NCI-H2171 treated with DMSO at 0.1 percent for 48 hours (cell line): ENCODE results near the gene SERPINA9.

ENCODE experiments used
- DNase-seq: peaks from one replicate; lab custom pipeline; 2025; lab: John Stamatoyannopoulos, UW

Gene SERPINA9

GRCh38 chr14:94462763-94463572, 13.0 kb downstream of the SERPINA9 start:
- no peak for DNase-seq

DNA sequence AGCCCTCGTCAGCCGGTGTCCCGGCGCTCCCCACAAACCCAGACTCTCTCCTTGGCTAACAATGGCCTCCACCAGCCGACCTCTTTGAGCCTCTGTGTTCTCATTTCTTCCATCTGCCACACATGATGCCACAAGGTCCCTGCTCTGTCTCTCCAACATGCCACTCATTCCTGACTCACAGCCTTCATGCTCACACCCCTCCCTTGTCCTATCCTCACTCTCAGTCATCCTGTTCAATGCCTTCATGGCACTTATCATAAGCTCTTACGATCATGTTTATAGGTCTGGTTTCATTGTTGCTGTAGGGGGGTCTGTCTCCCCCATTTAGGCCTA, 13.8 kb downstream of the SERPINA9 start:
- DNase-seq = no peak

DNA sequence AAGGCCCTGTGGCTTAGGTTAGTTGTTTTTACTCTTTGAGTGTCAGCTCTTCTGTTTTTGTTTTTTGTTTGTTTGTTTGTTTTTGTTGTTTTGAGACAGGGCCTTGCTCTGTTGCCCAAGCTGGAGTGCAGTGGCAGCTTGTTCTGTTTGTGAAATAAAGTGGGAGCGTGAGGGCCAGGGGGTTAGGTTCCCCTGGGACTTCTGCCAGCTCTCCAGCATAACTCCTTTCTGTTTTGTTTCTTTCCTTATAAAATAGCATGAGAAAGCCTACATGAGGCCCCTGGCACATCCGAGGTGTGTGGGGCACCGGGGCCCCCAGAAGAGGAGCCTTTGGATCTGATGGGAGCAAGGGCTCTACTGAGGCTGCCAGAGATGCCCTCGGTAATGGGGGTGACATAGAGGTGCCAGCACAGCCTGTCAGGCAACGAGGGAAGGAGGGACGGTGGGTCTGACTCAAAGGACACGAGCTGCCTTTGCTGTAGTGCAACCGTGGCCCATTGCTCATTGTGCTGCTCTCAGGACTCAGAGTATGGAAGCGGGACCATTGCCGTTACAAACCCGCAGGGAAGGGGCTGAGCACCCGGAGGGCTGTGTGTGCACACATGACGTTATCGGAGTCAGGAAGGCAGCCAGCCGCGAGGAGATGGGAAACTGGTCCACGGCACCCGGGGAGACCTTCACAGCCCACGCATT, 14.3 kb downstream of the SERPINA9 start:
- no peak for DNase-seq

DNA sequence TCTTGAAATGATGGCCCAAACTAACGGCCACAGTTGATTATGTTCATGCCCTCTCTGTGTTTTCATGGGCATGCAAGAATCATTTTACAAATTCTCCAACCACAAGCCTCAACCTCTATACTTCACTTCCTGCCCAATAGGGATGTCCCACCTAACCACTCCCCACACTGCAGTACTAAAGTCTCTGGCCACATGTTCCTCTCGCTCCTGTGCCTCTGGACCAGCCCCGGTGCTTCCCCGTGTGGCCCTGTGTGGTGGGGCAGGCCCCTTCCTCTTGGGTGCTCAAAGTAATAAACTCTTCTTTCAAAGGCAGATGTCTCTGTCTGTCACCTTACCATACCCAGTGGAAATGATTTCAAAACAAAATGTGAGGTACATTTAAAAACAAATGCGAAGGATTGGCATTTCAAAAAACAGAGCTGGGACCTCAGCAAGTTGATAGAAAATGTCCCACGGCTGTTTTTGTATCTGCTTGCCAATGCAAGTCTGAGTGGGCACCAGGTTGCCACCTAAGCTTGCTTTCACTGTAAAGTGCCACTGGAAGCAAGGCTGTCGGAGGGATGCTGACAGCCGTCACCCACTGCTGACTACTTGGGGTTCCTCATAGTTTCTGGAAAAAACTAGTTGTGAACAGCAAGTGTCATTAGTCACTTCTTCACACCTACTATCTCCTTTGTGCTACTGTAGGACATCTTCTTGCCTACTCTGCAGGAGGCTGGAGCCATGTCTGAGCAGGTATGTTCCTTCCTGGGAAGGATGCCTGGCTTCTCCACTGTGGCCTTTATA, 15.2 kb downstream of the SERPINA9 start:
- DNase-seq = no peak

GRCh38 chr14:94458558-94459205, 17.3 kb downstream of the SERPINA9 start:
- no peak for DNase-seq

- DNase-seq = no peak
These were observed 17.9 kb downstream of the SERPINA9 start for GRCh38 chr14:94458096-94458495.

DNA sequence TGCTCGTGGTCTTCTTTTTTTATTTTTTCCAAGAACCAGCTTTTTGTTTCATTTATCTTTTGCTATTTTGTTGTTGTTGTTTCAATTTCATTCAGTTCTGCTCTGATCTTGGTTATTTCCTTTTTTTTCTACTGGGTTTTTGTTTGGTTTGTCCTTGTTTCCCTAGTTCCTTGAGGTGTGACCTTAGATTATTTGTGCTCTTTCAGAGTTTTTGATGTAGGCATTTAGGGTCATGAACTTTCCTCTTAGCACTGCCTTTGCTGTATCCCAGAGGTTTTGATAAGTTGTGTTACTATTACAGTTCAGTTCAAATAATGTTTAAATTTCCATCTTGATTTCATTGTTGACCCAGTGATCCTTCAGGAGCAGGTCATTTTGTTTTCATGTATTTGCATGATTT, 20.1 kb downstream of the SERPINA9 start:
- no peak for DNase-seq

- no peak for DNase-seq
These were observed 24.2 kb downstream of the SERPINA9 start for GRCh38 chr14:94451826-94452225.

DNA sequence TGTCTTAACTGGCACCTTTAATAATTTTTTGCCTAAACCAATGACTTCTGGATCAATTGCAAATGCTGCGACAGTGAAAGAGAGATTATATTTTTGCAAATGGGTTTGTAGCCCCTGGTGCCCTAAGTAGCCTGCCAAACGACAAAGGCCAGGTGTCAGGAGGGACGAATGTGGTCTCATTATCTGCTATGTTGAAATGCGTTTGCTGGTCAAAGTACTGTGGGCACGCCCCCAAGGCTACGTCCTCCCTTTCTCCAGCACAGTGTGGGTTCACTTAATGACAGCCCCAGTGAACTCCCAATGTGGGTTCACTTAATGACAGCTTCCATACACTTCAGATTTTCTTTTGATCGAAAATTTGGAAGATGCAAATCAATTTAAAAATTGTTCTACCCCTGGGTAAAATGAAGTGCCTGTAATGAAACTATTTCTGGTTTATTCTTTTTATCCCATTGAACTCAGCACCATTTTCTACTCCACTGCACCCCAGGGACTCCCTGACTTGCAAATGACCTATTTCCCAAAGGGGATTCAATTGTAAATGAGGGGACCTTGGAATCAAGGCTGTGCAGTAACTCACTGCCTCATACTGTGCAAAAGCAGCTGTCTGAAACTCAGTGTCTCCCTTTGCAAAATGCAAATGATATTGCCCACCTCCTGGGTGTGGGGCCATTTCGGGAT, 24.8 kb downstream of the SERPINA9 start:
- DNase-seq = no peak

DNA sequence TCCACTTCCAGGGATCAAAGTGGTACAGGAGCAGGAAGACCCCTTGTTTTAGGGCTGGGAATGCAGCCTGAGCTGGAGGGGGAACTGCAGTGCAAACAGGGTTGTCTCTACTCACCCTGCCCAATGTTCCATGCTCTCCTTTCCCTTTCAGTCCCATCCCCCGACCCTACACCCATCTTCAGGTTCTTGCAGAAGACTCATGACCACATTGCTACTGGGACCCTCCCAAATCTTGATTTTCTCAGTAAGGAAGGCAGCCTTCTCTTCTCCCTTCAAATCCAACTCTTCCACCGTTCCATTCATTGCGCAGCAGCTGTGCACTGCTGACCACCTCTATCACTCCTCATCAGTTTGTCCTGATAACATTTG, 25.3 kb downstream of the SERPINA9 start:
- DNase-seq = no peak

DNA sequence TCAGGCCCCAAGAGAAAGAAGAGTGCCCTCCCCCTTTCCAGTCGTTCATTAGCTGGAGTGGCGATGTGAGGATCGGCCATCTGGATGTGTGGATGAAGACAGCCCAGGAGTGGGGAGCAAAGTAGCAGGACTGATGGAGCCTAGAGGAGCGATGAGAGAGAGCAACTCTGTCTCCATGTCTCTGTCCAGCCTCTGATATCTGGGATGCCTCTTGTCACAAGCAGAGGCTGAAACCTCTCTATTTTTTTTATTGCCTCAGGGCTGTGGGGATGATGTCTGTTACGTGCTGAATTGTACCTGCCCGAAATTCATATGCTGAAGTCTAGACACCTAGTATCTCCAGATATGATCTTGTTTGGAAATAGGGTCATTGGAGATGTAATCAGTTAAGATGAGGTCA, 26.1 kb downstream of the SERPINA9 start:
- no peak for DNase-seq

GRCh38 chr14:94448071-94448808, 27.8 kb downstream of the SERPINA9 start:
- DNase-seq = no peak

DNA sequence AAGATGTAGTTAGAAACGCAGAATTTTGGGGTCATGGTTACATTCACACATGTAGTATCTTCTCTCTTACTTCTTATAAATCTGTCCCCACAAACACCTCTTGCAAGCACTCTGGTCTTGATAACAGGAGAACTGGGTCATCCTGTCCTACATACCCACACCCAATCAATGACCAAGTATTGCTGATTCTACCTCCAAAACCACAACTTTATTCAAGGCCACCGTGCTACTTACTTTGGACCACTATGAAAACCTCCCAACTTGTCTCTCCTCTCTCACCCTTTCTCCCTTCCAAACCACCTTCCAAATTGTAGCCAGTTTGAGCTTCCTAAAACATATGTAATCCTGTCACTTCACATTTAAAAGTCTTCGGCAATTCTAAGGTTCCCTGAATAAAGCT, 28.8 kb downstream of the SERPINA9 start:
- DNase-seq = no peak

DNA sequence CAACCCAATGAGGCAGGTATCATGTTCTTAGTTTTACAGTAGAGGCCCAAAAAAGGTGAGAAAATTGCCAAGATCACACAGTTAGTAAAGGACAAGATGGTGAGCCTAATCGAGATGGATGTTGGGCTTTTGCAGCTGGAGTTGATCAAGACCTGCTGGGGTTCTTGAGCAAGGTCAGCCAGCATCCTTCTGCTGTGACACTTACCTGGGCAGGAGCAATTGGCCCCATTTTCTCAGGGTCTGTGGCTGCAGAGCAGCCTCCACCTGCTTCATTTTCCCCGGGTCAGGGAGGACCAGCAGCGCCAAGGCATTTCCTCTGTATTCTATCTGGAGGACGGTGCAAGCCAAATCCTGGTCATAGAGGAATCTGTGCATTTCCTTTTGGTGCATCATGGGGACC, 29.9 kb downstream of the SERPINA9 start:
- DNase-seq = no peak

GRCh38 chr14:94445003-94445402, 31.0 kb downstream of the SERPINA9 start:
- DNase-seq = no peak

- no peak for DNase-seq
These were observed 34.3 kb downstream of the SERPINA9 start for GRCh38 chr14:94441531-94442205.

DNA sequence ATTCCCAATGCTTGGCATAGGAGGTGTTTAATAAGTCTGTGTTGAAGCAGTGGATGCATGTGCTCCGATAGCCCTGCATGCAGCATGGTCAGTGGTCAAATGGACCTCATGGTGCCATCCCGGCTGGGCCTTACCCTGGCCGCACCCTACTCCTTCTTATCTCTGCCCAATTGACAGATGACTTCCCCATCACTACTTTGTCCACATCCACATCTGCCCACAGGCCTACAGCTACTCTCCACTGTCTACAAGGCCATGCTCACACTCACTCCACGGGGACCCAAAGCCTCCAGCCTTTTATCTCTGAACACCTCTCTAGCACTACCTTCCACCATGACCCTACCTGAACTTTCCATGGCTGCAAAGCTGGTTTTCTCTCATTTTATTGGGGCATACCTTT, 34.9 kb downstream of the SERPINA9 start:
- no peak for DNase-seq

- DNase-seq = no peak
These were observed 36.4 kb downstream of the SERPINA9 start for GRCh38 chr14:94439453-94440057.

GRCh38 chr14:94428610-94429009, 47.4 kb downstream of the SERPINA9 start:
- DNase-seq = no peak

DNA sequence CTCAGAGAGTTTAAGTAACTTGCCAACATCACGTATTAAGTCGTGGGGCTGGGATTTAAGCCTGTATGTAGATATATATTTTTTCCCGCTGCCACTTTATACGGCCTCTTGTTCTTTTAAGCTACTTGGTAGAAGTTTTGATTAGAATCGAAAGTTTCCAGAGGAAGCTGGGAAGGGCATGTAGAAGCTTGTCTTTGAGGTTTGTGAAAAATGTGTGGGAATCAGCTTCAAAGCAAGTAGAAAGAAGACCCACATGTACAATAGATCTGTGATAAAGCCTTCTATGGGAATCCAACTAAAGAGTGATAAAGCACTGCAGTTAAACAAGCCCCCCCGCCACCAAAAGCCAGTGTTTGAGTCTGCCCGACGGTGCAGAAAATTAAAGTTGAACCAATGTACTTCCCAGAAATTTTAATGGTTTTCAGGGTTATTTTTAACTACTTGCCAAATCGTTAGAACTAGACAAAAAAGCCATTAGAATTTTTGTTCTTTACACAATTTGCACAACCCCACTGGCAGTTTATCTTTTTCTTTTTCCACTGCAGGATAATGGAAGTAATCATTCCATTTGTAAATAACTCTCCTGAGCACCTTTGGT, 48.9 kb downstream of the SERPINA9 start:
- DNase-seq = no peak
